Transverse colon (tissue), 4 donors: ENCODE measurements around the gene ULK4.

Source experiments
- CTCF ChIP-seq, 5 experiments: fragments of 200-600 bp in 3 of 5; fragments of 450-650 bp in 2 of 5; sonication (generic) in 3 of 5; IDR thresholded peaks; 1 replicate in 2 of 5; 2 replicates in 3 of 5; pipeline ENCODE4 v1.5.1; 2016 to 2017; ENCODE audit warnings: antibody characterized with exemption in 5 of 5, inconsistent platforms in 3 of 5, mild to moderate bottlenecking in 2 of 5, moderate library complexity in 1 of 5
- POLR2A ChIP-seq: fragments of 450-650 bp; IDR thresholded peaks from one replicate; pipeline ENCODE4 v1.6.1; 2016; ENCODE audit warnings: antibody characterized with exemption, mild to moderate bottlenecking, moderate library complexity
- POLR2AphosphoS5 ChIP-seq, 3 donors: sonication (generic); formaldehyde crosslinking; IDR thresholded peaks; one replicate each; pipeline ENCODE4 v1.6.1; 2016; ENCODE audit warnings: antibody characterized with exemption in 3 of 3

GRCh38 chr3:41583014-41583413 is 378.9 kb downstream of the ULK4 start:
- no peak for TF ChIP-seq CTCF (IDR thresholded peaks at IDR 0.05)
- no peak for TF ChIP-seq POLR2A
- TF ChIP-seq POLR2AphosphoS5 (IDR thresholded peaks at IDR 0.05): no peak
